Keratinocyte (primary cell): Measurements from ENCODE around the gene ANKRD2. TPM values are rescaled to one million over a fixed set of nuclear protein-coding genes. Genes with fewer than 3 reads are reported as not detected.

Experiments
- DNase-seq: peaks from one replicate; pipeline ENCODE4 v3.0.0-alpha.2; 2011; ENCODE audit warnings: low read depth, missing footprints, low spot score
- FAIRE-seq: peaks from 2 replicates; lab custom pipeline; 2011; peaks lifted over from hg19 to GRCh38; lab: Jason Lieb, UNC
- H2AFZ ChIP-seq: 2 replicates; pipeline ENCODE4 v1.6.0; 2012; ENCODE audit warnings: low read length, control low read depth, inconsistent platforms; ENCODE audit not compliant: control insufficient read depth
- H3K27ac ChIP-seq: 2 replicates; pipeline ENCODE4 v1.5.1; 2011; ENCODE audit warnings: low read length; ENCODE audit not compliant: control insufficient read depth, insufficient read depth
- H3K27me3 ChIP-seq: 3 replicates; pipeline ENCODE4 v1.6.0; 2011; ENCODE audit warnings: low read length; ENCODE audit not compliant: control insufficient read depth, insufficient read depth; ENCODE audit errors: extremely low read depth
- H3K36me3 ChIP-seq, 2 experiments: 2 replicates in 1 of 2; 3 replicates in 1 of 2; pipeline ENCODE4 v1.5.1; 2011; ENCODE audit warnings: low read length in 2 of 2, mild to moderate bottlenecking in 1 of 2; ENCODE audit not compliant: control insufficient read depth in 2 of 2, insufficient read depth in 2 of 2; ENCODE audit errors: extremely low read depth in 1 of 2
- H3K4me1 ChIP-seq: 3 replicates; pipeline ENCODE4 v1.5.1; 2011; ENCODE audit warnings: low read length; ENCODE audit not compliant: control insufficient read depth, insufficient read depth; ENCODE audit errors: extremely low read depth
- H3K4me2 ChIP-seq: 3 replicates; pipeline ENCODE4 v1.6.0; 2011; ENCODE audit warnings: low read depth, low read length; ENCODE audit not compliant: control insufficient read depth, insufficient read depth; ENCODE audit errors: extremely low read depth
- H3K4me3 ChIP-seq, 3 experiments: fragments of 200-600 bp in 1 of 3; sonication (generic) in 1 of 3; 2 replicates in 2 of 3; 3 replicates in 1 of 3; pipeline ENCODE4 v1.5.1; 2011 to 2016; ENCODE audit warnings: low read length in 3 of 3, mild to moderate bottlenecking in 3 of 3, control low read depth in 2 of 3, inconsistent platforms in 1 of 3, low read depth in 1 of 3, mixed read lengths in 1 of 3, mixed run types in 1 of 3, moderate library complexity in 1 of 3; ENCODE audit not compliant: control insufficient read depth in 2 of 3, insufficient read depth in 2 of 3; ENCODE audit errors: extremely low read depth in 1 of 3
- H3K79me2 ChIP-seq: 2 replicates; pipeline ENCODE4 v1.6.0; 2012; ENCODE audit warnings: low read length; ENCODE audit not compliant: control insufficient read depth, insufficient read depth
- H3K9ac ChIP-seq: 3 replicates; pipeline ENCODE4 v1.6.0; 2011; ENCODE audit warnings: low read length; ENCODE audit not compliant: control insufficient read depth, insufficient read depth; ENCODE audit errors: extremely low read depth
- H3K9me1 ChIP-seq: 3 replicates; pipeline ENCODE4 v1.6.0; 2011; ENCODE audit warnings: low read length; ENCODE audit not compliant: control insufficient read depth, insufficient read depth; ENCODE audit errors: extremely low read depth
- H3K9me3 ChIP-seq: 2 replicates; pipeline ENCODE4 v1.5.1; 2012; ENCODE audit warnings: low read depth, low read length; ENCODE audit not compliant: control insufficient read depth
- H4K20me1 ChIP-seq: 3 replicates; pipeline ENCODE4 v1.6.0; 2011; ENCODE audit warnings: low read length; ENCODE audit not compliant: control insufficient read depth, insufficient read depth; ENCODE audit errors: extremely low read depth
- EZH2 ChIP-seq: IDR thresholded peaks from one replicate; pipeline ENCODE4 v1.6.1; 2012; ENCODE audit warnings: inconsistent platforms, mild to moderate bottlenecking, low read length, moderate library complexity
- dilution Hi-C: fragments of 300-500 bp; cut with MboI; formaldehyde crosslinking; loops from one replicate; pipeline ENCODE4 v1.7.0; 2020; ENCODE audit warnings: low sequenced_read_pairs; ENCODE audit not compliant: extremely low pct_ligation_motif_present
- polyA plus RNA-seq, 5 experiments: library from polyadenylated mRNA; depleted of rRNA in 3 of 5; stranded (reverse) in 3 of 5; stranded (forward) in 1 of 5; unstranded in 1 of 5; fragments of >200 nt; gene quantifications; 1 replicate in 1 of 5; 2 replicates in 3 of 5; 3 replicates in 1 of 5; pipeline versions ENCODE4 v1.2.1 to v1.2.3, GENCODE V29; 2011 to 2012; ENCODE audit warnings: missing spikeins in 2 of 5, low read depth in 1 of 5, low replicate concordance in 1 of 5
- TF ChIP-seq, protein P1 (sequence below), 3 experiments: IDR thresholded peaks in 1 of 3; conservative IDR thresholded peaks in 1 of 3; optimal IDR thresholded peaks in 1 of 3; 2 replicates in 2 of 3; 3 replicates in 1 of 3; pipeline versions ENCODE3 to v1.5.1; 2011; ENCODE audit warnings: low read length in 3 of 3, mild to moderate bottlenecking in 3 of 3, moderate library complexity in 2 of 3, control low read depth in 1 of 3, inconsistent platforms in 1 of 3; ENCODE audit not compliant: insufficient read depth in 2 of 3; ENCODE audit errors: extremely low read depth in 1 of 3

Gene ANKRD2
- polyA plus RNA-seq, 1 donor (not counting 4 experiments of a cell fraction or from before 2014, with no cell fraction given) = 0.38 TPM

- Histone ChIP-seq H3K79me2 (peaks cover 8% of the 10 kb centered on the region), H3K9me1 (no peaks in the 10 kb centered on the region), H3K4me3 (no peak overlapping the region), H2AFZ (no peak overlapping the region), H3K9me3 (no peaks in the 10 kb centered on the region), H3K9ac (no peak overlapping the region), H3K4me2 (no peak overlapping the region), H3K36me3 (peaks cover 0 to 2% of the 10 kb centered on the region in 2 experiments), H3K27me3 (no peaks in the 10 kb centered on the region), H3K27ac (no peak overlapping the region), H4K20me1 (no peaks in the 10 kb centered on the region), H3K4me1 (peaks cover 17% of the 10 kb centered on the region)
- TF ChIP-seq EZH2 = no peak
- TF ChIP-seq, protein P1, sequence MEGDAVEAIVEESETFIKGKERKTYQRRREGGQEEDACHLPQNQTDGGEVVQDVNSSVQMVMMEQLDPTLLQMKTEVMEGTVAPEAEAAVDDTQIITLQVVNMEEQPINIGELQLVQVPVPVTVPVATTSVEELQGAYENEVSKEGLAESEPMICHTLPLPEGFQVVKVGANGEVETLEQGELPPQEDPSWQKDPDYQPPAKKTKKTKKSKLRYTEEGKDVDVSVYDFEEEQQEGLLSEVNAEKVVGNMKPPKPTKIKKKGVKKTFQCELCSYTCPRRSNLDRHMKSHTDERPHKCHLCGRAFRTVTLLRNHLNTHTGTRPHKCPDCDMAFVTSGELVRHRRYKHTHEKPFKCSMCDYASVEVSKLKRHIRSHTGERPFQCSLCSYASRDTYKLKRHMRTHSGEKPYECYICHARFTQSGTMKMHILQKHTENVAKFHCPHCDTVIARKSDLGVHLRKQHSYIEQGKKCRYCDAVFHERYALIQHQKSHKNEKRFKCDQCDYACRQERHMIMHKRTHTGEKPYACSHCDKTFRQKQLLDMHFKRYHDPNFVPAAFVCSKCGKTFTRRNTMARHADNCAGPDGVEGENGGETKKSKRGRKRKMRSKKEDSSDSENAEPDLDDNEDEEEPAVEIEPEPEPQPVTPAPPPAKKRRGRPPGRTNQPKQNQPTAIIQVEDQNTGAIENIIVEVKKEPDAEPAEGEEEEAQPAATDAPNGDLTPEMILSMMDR (optimal IDR thresholded peaks at IDR 0.05 in 1 of 3, IDR thresholded peaks at IDR 0.05 in 1 of 3, conservative IDR thresholded peaks at IDR 0.05 in 1 of 3; ENCODE audit: extremely low read depth in 1 of 3, insufficient read depth in 2 of 3, low read length in 3 of 3) = peak; percentile 61 to 81 (median 68)
- no peak for DNase-seq
- FAIRE-seq = no peak
- dilution Hi-C loops = no loop called here
These were observed 37.7 kb upstream of the ANKRD2 start for GRCh38 chr10:97534746-97535367.

DNA sequence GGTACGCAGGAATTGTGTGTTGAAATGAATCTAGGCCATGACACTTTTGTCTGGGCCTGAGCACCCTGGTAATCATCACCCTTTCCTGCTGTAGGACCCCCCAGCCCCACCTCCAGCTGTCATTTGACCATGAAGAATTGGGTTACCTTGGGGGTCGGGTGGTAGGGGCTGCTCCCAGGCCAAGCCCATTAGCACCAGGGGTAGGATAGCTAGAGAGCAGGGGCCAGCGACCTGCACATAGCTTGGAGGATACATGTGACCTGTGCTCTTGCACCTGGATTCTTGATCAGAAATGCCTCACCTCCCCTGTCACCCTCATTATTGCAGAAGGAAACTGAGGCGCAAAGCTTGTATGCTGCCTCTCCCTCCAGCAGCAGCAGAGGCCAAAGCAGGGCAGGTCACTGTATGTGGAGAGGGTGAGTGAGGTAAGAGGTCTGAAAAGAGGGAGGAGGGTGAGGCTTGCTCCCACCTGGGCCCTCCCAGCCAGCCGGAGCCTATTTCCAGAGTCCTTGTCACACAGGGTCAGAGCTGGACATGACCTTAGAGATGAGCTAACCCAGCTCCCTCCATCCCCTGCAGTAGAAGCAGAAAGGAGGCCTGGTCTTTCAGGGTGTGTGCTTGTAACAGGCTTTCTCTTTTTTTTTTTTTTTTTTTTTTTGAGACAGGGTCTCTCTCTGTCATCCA is 35.3 kb upstream of the ANKRD2 start:
- H3K4me3 ChIP-seq = no peak overlapping the region
- dilution Hi-C loops = no loop called here
- H4K20me1 ChIP-seq = no peaks in the 10 kb centered on the region
- FAIRE-seq (no peak), DNase-seq (no peak)
- peaks cover 12% of the 10 kb centered on the region for H3K79me2 ChIP-seq
- H3K9ac ChIP-seq = no peak overlapping the region
- H3K4me1 ChIP-seq = peaks cover 26% of the 10 kb centered on the region
- no peaks in the 10 kb centered on the region for H3K9me3 ChIP-seq
- no peak overlapping the region for H3K27ac ChIP-seq
- TF ChIP-seq, protein P1 (optimal IDR thresholded peaks at IDR 0.05 in 1 of 3, IDR thresholded peaks at IDR 0.05 in 1 of 3, conservative IDR thresholded peaks at IDR 0.05 in 1 of 3; ENCODE audit: extremely low read depth in 1 of 3, insufficient read depth in 2 of 3, low read length in 3 of 3) = no peak
- no peaks in the 10 kb centered on the region for H3K36me3 ChIP-seq
- no peaks in the 10 kb centered on the region for H3K9me1 ChIP-seq
- no peak overlapping the region for H3K4me2 ChIP-seq
- H3K27me3 ChIP-seq = no peaks in the 10 kb centered on the region
- H2AFZ ChIP-seq = no peak overlapping the region
